RWPE2 (cell line): ENCODE measurements around the gene STARD9.

Source experiments
- ATAC-seq: fragments of 200-7000 bp; cut with Tn5 transposase; 3 replicates; pipeline ENCODE4 v1.9.1; 2021; ENCODE audit warnings: low read depth
- DNase-seq: peaks from one replicate; pipeline ENCODE4 v3.0.0-alpha.2; 2020; ENCODE audit warnings: low spot score
- H3K27ac ChIP-seq: fragments of 450-650 bp; 2 replicates; pipeline ENCODE4 v1.5.1; 2017; ENCODE audit warnings: mild to moderate bottlenecking; ENCODE audit not compliant: poor library complexity, severe bottlenecking
- H3K27me3 ChIP-seq: fragments of 250-450 bp; sonication (Bioruptor Pico); 2 replicates; pipeline ENCODE4 v1.5.1; 2021; ENCODE audit warnings: mild to moderate bottlenecking, moderate library complexity; ENCODE audit not compliant: insufficient read depth, poor library complexity, severe bottlenecking
- H3K36me3 ChIP-seq: fragments of 250-450 bp; sonication (Bioruptor Pico); 2 replicates; pipeline ENCODE4 v1.5.1; 2020; ENCODE audit warnings: low read depth, mild to moderate bottlenecking, moderate library complexity
- H3K4me1 ChIP-seq: fragments of 250-450 bp; sonication (Bioruptor Pico); 2 replicates; pipeline ENCODE4 v1.5.1; 2021; ENCODE audit warnings: mild to moderate bottlenecking, moderate library complexity; ENCODE audit not compliant: insufficient read depth, poor library complexity, severe bottlenecking
- H3K4me3 ChIP-seq: fragments of 250-450 bp; sonication (Bioruptor Pico); 2 replicates; pipeline ENCODE4 v1.5.1; 2021; ENCODE audit warnings: mild to moderate bottlenecking, moderate library complexity; ENCODE audit not compliant: severe bottlenecking
- H3K9me3 ChIP-seq: fragments of 250-450 bp; sonication (Bioruptor Pico); 2 replicates; pipeline ENCODE4 v1.5.1; 2021; ENCODE audit warnings: mild to moderate bottlenecking, moderate library complexity; ENCODE audit not compliant: severe bottlenecking
- TF ChIP-seq, protein P1 (sequence below): fragments of 450-650 bp; IDR thresholded peaks from one replicate; pipeline ENCODE4 v1.5.1; 2017; ENCODE audit warnings: mild to moderate bottlenecking, moderate library complexity; ENCODE audit not compliant: poor library complexity, severe bottlenecking

The STARD9 gene

DNA sequence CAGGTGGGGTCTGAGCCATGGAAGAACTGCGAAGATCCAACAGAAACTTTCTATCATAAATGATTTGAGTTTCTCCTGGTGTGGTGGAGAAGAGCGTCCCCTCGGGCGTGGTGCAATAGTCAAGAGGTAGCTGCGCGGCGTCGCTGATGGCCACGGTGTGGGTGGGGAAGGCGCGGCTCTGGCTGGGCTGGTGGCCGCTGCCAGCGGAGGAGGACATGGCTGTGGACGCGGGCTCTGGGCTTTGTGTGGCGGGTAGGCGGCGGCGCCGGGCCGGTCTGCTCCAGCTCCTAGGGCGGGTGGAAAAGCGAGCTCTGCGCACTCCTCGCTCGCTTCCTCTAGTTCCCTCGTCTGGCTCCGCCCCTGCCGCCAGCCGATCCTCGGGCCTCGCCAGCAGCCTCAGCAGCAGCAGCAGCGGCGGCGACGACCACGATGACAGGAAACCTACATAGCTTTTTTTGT lies 5.9 kb downstream of the STARD9 start:
- H3K36me3 ChIP-seq: no peaks in the 10 kb centered on the region

DNA sequence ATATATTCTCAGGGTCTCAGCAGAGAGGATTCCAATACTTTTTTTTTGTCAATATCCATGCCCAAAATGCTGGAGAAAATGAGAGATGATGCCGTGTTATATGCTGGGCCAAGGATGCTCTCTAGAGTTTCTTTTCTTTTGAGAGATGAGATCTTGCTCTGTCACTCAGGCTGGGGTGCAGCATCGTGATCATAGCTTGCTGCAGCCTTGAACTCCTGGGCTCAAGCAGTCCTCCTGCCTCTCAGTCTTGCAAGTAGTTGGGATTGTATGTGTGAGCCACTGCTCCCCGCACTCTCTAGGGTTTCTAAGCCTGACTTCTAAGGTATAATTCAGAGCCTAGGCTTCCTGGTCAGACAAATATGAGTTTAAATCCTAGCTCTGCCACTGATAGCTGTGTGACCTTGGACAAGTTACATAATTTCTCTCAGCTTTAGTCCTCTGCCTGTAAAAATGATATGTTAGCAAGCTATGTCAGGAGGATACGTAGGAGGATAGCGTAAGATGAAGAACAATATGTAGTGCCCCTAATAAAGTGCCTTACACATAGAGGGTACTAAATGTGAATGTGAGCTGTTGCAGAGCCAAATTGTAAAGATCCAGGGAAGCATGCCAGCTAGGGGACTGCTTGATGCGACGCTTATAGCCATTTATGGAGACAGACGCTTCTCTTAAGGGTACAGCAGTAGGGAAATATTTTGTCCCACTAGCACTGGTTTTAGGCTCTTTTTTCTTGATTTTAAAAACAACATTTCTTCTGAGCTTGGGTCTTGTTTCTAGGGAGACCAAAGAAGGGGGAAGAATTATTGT lies 7.4 kb downstream of the STARD9 start:
- Histone ChIP-seq H3K27ac (no peak overlapping the region), H3K4me3 (no peak overlapping the region), H3K4me1 (no peaks in the 10 kb centered on the region), H3K27me3 (no peaks in the 10 kb centered on the region), H3K9me3 (no peaks in the 10 kb centered on the region), H3K36me3 (no peaks in the 10 kb centered on the region)
- DNase-seq (no peak), ATAC-seq (no peak)
- TF ChIP-seq, protein P1, sequence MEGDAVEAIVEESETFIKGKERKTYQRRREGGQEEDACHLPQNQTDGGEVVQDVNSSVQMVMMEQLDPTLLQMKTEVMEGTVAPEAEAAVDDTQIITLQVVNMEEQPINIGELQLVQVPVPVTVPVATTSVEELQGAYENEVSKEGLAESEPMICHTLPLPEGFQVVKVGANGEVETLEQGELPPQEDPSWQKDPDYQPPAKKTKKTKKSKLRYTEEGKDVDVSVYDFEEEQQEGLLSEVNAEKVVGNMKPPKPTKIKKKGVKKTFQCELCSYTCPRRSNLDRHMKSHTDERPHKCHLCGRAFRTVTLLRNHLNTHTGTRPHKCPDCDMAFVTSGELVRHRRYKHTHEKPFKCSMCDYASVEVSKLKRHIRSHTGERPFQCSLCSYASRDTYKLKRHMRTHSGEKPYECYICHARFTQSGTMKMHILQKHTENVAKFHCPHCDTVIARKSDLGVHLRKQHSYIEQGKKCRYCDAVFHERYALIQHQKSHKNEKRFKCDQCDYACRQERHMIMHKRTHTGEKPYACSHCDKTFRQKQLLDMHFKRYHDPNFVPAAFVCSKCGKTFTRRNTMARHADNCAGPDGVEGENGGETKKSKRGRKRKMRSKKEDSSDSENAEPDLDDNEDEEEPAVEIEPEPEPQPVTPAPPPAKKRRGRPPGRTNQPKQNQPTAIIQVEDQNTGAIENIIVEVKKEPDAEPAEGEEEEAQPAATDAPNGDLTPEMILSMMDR: no peak

More for the DNA sequence above, 5.9 kb downstream of the STARD9 start:
- ATAC-seq: peak; percentile 98
- Histone ChIP-seq H3K27me3 (no peaks in the 10 kb centered on the region), H3K9me3 (no peaks in the 10 kb centered on the region), H3K27ac (no peak overlapping the region), H3K4me3 (peak overlapping the region; percentile 28), H3K4me1 (peaks cover 4% of the 10 kb centered on the region)
- peak; percentile 87 for DNase-seq
- TF ChIP-seq, protein P1: no peak

DNA sequence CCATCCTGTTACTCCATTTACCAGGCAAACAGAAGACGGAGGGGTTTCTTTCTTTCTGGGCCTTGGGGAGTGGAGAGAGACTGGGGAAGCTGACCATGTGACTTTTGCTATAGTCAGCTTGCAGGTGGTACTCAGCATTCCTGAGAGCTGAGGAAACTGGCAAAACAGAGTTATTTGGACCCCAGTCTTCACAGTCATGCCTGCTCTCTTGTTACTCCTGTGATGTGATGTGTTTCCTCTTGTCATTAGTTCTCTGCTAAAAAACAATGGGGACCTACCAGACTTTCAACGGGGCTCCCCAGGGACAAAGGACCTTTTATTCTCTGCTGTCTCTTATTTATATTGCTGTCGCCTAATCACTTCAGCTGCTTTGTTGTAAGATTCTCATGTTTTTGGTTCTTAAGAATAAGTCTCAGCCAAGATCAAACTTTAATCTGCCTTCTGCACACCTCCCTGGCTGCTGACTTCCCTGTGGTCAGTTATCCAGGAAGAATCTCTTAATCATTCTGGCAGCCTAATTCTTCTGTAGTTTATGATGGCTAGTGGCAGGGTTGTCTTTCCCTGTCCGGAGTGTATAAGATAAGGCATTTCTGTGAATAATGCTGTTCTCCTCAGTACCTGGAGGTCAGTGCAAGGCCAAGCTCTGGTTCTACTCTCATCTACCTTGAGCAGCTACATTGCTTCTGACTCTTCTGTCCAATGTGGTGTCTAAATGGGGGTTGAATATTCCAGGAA lies 8.8 kb downstream of the STARD9 start:
- no peaks in the 10 kb centered on the region for H3K27me3 ChIP-seq
- no peaks in the 10 kb centered on the region for H3K4me1 ChIP-seq
- TF ChIP-seq, protein P1: no peak
- no peaks in the 10 kb centered on the region for H3K9me3 ChIP-seq
- no peak overlapping the region for H3K4me3 ChIP-seq
- no peak overlapping the region for H3K27ac ChIP-seq
- ATAC-seq: no peak
- no peaks in the 10 kb centered on the region for H3K36me3 ChIP-seq
- DNase-seq: no peak

DNA sequence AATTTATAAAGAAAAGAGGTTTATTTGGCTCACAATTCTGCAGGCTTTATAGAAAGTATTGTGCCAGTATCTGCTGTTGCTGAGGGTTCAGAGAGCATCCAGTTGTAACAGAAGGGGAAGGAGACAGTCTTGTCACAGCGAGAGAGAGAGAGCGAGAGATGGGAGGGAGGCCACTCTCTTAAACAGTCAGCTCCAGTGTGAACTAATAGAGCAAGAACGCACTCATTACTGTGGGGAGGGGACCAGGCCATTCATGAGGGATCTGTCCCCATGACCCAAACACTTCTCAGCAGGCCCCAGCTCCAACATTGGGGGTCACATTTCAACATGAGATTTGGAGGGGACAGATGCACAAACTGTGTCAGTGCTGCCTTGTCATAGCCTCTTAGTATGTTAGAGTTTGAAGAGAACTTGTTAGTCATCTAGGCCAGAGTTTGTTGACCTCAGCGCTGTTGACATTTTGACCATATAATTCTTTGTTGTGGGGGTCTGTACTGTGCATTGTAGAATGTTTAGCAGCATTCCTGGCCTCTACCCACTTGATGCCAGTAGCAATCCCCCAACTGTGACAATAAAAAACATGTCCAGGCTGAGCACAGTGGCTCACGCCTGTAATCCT lies 15.3 kb downstream of the STARD9 start:
- no peak for DNase-seq
- Histone ChIP-seq H3K27ac (no peak overlapping the region), H3K27me3 (no peaks in the 10 kb centered on the region), H3K9me3 (no peaks in the 10 kb centered on the region), H3K4me1 (no peaks in the 10 kb centered on the region), H3K36me3 (no peaks in the 10 kb centered on the region), H3K4me3 (no peak overlapping the region)
- TF ChIP-seq, protein P1: no peak
- no peak for ATAC-seq
